Spleen (tissue), 7 donors: ENCODE results near the gene EFCAB11.

Source experiments
- POLR2AphosphoS5 ChIP-seq, 3 donors: sonication (generic); formaldehyde crosslinking; IDR thresholded peaks; one replicate each; pipeline ENCODE4 v1.5.1; 2017; ENCODE audit warnings: antibody characterized with exemption in 3 of 3
- TF ChIP-seq, protein P1 (sequence below), 11 experiments: fragments of 200-600 bp in 7 of 11; fragments of 450-650 bp in 4 of 11; sonication (generic) in 4 of 11; IDR thresholded peaks in 8 of 11; conservative IDR thresholded peaks in 3 of 11; 1 replicate in 7 of 11; 2 replicates in 4 of 11; pipeline versions ENCODE4 v1.4.0 to v1.8.0; 2016 to 2021; ENCODE audit warnings: antibody characterized with exemption in 11 of 11, inconsistent platforms in 4 of 11, mild to moderate bottlenecking in 1 of 11
- donor health status: DM: no; HTN: no; CAD: no; lungs with moderate emphysema.
- donor health status: DM: no; HTN: no; CAD: no.
- donor health status: DM: no; HTN: no; CAD: no.

GRCh38 chr14:89941830-89942377 is 12.6 kb downstream of the EFCAB11 start:
- TF ChIP-seq, protein P1, sequence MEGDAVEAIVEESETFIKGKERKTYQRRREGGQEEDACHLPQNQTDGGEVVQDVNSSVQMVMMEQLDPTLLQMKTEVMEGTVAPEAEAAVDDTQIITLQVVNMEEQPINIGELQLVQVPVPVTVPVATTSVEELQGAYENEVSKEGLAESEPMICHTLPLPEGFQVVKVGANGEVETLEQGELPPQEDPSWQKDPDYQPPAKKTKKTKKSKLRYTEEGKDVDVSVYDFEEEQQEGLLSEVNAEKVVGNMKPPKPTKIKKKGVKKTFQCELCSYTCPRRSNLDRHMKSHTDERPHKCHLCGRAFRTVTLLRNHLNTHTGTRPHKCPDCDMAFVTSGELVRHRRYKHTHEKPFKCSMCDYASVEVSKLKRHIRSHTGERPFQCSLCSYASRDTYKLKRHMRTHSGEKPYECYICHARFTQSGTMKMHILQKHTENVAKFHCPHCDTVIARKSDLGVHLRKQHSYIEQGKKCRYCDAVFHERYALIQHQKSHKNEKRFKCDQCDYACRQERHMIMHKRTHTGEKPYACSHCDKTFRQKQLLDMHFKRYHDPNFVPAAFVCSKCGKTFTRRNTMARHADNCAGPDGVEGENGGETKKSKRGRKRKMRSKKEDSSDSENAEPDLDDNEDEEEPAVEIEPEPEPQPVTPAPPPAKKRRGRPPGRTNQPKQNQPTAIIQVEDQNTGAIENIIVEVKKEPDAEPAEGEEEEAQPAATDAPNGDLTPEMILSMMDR (IDR thresholded peaks at IDR 0.05 in 8 of 11, conservative IDR thresholded peaks at IDR 0.05 in 3 of 11), result no peak
- no peak for TF ChIP-seq POLR2AphosphoS5 (IDR thresholded peaks at IDR 0.05)
